DOHH2 (cell line): ENCODE data around the gene GNG4.

Experiments used
- H3F3A ChIP-seq: fragments of 200-600 bp; sonication (generic), shearing (Covaris generic); 2 replicates; pipeline ENCODE4 v1.6.0; 2016; ENCODE audit warnings: antibody characterized with exemption, mild to moderate bottlenecking; ENCODE audit not compliant: control insufficient read depth, insufficient read depth
- H3K27ac ChIP-seq: fragments of 200-600 bp; sonication (generic); 2 replicates; pipeline ENCODE4 v1.5.1; 2014; ENCODE audit warnings: low read depth, mild to moderate bottlenecking, low read length, moderate library complexity
- H3K27me3 ChIP-seq: fragments of 200-600 bp; sonication (generic); 2 replicates; pipeline ENCODE4 v1.6.1; 2014; ENCODE audit warnings: mild to moderate bottlenecking, low read length, mixed read lengths; ENCODE audit not compliant: control insufficient read depth
- H3K36me3 ChIP-seq: fragments of 200-600 bp; sonication (generic); 2 replicates; pipeline ENCODE4 v1.6.1; 2014; ENCODE audit warnings: mild to moderate bottlenecking, low read length, moderate library complexity, mixed read lengths; ENCODE audit not compliant: control insufficient read depth
- H3K4me1 ChIP-seq: fragments of 200-600 bp; sonication (generic); 2 replicates; pipeline ENCODE4 v1.6.1; 2014; ENCODE audit warnings: mild to moderate bottlenecking, low read length, mixed read lengths; ENCODE audit not compliant: control insufficient read depth
- H3K4me2 ChIP-seq: fragments of 200-600 bp; sonication (generic); 2 replicates; pipeline ENCODE4 v1.6.0; 2014; ENCODE audit warnings: mild to moderate bottlenecking, low read length, moderate library complexity
- H3K4me3 ChIP-seq: fragments of 200-600 bp; sonication (generic); 2 replicates; pipeline ENCODE4 v1.5.1; 2014; ENCODE audit warnings: mild to moderate bottlenecking, low read length, mixed read lengths
- H3K79me2 ChIP-seq: fragments of 200-600 bp; sonication (generic); 2 replicates; pipeline ENCODE4 v1.6.1; 2014; ENCODE audit warnings: mild to moderate bottlenecking, low read length, mixed read lengths; ENCODE audit not compliant: control insufficient read depth
- H3K9me2 ChIP-seq: fragments of 200-600 bp; sonication (generic); replicated peaks from 2 replicates; pipeline ENCODE4 v1.6.1; 2014; ENCODE audit warnings: mild to moderate bottlenecking, low read length, mixed read lengths; ENCODE audit not compliant: control insufficient read depth
- H3K9me3 ChIP-seq: fragments of 200-600 bp; sonication (generic); 2 replicates; pipeline ENCODE4 v1.6.1; 2014; ENCODE audit warnings: antibody characterized with exemption, low read length, mixed read lengths; ENCODE audit not compliant: control insufficient read depth, insufficient read depth
- H4K20me1 ChIP-seq: fragments of 200-600 bp; sonication (generic); 2 replicates; pipeline ENCODE4 v1.6.0; 2014; ENCODE audit warnings: low read depth, mild to moderate bottlenecking, antibody characterized with exemption, low read length, moderate library complexity; ENCODE audit not compliant: control insufficient read depth, insufficient read depth
- EZH2phosphoT487 ChIP-seq: fragments of 200-600 bp; sonication (generic); IDR thresholded peaks from 2 replicates; pipeline ENCODE4 v1.6.1; 2017; ENCODE audit warnings: borderline replicate concordance, mild to moderate bottlenecking, antibody characterized with exemption, low read length, moderate library complexity, mixed read lengths
- TF ChIP-seq, protein P1 (sequence below): fragments of 200-600 bp; sonication (generic); IDR thresholded peaks from one replicate; pipeline ENCODE4 v1.5.1; 2014; ENCODE audit warnings: antibody characterized with exemption, mild to moderate bottlenecking, low read depth, low read length; ENCODE audit not compliant: poor library complexity, severe bottlenecking

The GNG4 gene

DNA sequence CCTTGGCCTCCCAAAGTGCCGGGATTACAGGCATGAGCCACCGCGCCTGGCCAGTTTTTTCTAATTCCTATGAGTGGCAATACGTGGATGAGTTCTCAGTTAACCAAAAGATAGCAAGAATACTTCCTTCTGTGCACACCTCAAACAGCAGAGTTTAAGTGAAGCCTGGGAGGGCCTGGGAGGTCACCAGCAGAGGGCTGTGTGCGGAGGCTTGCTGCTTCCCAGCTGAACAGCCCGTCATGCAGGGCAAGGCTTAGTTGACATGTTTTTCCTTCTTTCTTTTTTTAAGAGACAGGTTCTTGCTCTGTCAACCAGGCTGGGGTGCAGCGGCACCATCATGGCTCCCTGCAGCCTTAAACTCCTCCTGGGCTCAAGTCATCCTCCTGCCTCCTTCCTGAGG, 17.8 kb downstream of the GNG4 start:
- no peak overlapping the region for H3K4me3 ChIP-seq
- TF ChIP-seq EZH2phosphoT487 = no peak
- TF ChIP-seq, protein P1, sequence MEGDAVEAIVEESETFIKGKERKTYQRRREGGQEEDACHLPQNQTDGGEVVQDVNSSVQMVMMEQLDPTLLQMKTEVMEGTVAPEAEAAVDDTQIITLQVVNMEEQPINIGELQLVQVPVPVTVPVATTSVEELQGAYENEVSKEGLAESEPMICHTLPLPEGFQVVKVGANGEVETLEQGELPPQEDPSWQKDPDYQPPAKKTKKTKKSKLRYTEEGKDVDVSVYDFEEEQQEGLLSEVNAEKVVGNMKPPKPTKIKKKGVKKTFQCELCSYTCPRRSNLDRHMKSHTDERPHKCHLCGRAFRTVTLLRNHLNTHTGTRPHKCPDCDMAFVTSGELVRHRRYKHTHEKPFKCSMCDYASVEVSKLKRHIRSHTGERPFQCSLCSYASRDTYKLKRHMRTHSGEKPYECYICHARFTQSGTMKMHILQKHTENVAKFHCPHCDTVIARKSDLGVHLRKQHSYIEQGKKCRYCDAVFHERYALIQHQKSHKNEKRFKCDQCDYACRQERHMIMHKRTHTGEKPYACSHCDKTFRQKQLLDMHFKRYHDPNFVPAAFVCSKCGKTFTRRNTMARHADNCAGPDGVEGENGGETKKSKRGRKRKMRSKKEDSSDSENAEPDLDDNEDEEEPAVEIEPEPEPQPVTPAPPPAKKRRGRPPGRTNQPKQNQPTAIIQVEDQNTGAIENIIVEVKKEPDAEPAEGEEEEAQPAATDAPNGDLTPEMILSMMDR = no peak
- no peaks in the 10 kb centered on the region for H3K9me2 ChIP-seq
- H3F3A ChIP-seq = no peaks in the 10 kb centered on the region
- no peaks in the 10 kb centered on the region; the same call in 1 of the 2 replicates for H3K27me3 ChIP-seq
- H4K20me1 ChIP-seq = no peaks in the 10 kb centered on the region
- no peak overlapping the region for H3K4me2 ChIP-seq
- H3K27ac ChIP-seq = no peak overlapping the region
- no peaks in the 10 kb centered on the region for H3K36me3 ChIP-seq
- no peaks in the 10 kb centered on the region for H3K4me1 ChIP-seq
- no peaks in the 10 kb centered on the region for H3K79me2 ChIP-seq
- H3K9me3 ChIP-seq = no peaks in the 10 kb centered on the region

DNA sequence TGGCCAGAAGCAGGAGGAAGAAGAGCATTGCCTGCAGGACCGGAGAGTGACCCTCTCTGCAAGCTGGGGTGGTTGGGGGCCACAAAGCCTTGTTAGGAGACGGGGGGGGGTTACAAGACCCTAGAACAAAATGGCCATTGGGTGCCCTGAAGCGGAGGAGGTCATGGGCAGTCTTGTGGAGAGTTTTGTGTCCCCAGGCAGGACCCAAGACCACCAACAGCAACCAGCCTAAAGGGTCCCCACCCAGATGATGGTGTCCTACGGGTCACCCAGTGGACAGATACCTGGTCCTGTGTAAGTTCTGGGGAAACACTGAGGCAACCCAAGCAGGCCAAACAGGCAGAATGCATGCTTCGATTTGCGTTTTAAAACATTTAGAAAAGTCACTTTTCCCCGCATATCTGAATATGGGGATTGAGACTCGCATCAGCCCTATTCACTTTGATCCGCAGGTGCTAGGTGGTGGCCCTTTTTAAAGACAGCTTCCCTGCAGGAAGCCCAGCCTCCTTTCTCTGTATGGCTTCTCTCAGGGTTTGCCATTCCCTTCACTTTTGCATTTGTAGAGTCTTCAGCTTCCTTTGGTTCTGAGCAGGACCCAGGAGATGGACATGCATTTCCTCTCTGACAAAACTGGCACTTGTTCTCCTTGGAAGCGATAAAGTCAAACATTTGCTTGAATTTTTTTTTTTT, 21.1 kb downstream of the GNG4 start:
- Histone ChIP-seq H4K20me1 (no peaks in the 10 kb centered on the region), H3K4me1 (no peaks in the 10 kb centered on the region), H3K27me3 (0 out of 2 replicates have a peak, but pooled peaks cover 1% of the 10 kb centered on the region), H3K36me3 (no peaks in the 10 kb centered on the region), H3K9me2 (no peaks in the 10 kb centered on the region), H3K79me2 (no peaks in the 10 kb centered on the region), H3K4me2 (no peak overlapping the region), H3K4me3 (no peak overlapping the region), H3F3A (no peaks in the 10 kb centered on the region), H3K27ac (no peak overlapping the region), H3K9me3 (no peaks in the 10 kb centered on the region)
- TF ChIP-seq, protein P1 = no peak
- no peak for TF ChIP-seq EZH2phosphoT487

DNA sequence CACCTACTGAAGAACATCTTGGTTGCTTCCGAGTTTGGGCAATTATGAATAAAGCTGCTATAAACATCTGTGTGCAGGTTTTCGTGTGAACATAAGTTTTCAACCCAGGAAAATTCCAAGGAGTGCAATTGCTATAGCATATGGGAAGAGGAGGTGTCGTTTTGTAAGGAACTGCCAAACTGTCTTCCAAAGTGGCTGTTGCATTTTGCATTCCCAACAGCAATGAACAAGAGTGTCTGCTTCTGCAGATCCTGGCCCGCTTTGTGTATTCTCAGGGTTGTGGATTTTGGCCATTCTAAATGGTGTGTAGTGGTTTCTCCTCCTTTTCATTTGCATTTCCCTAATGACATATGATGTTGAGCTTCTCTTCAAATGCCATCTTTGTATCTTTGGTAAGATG, 23.8 kb downstream of the GNG4 start:
- no peak overlapping the region for H3K27ac ChIP-seq
- no peaks in the 10 kb centered on the region for H3K4me1 ChIP-seq
- H3K36me3 ChIP-seq = no peaks in the 10 kb centered on the region
- H3K9me3 ChIP-seq = no peaks in the 10 kb centered on the region
- no peak overlapping the region for H3K4me3 ChIP-seq
- H3K9me2 ChIP-seq = no peaks in the 10 kb centered on the region
- no peaks in the 10 kb centered on the region for H4K20me1 ChIP-seq
- TF ChIP-seq, protein P1 = no peak
- no peak for TF ChIP-seq EZH2phosphoT487
- H3F3A ChIP-seq = no peaks in the 10 kb centered on the region
- H3K4me2 ChIP-seq = no peak overlapping the region
- H3K79me2 ChIP-seq = no peaks in the 10 kb centered on the region
- 0 out of 2 replicates have a peak, but pooled peaks cover 2% of the 10 kb centered on the region for H3K27me3 ChIP-seq
